NCI-H2196 (cell line): ENCODE results near the gene SLC22A23.

Experiments
- DNase-seq: peaks from one replicate; lab custom pipeline; 2025; ENCODE audit not compliant: unreplicated experiment; lab: John Stamatoyannopoulos, UW

Gene SLC22A23

DNA sequence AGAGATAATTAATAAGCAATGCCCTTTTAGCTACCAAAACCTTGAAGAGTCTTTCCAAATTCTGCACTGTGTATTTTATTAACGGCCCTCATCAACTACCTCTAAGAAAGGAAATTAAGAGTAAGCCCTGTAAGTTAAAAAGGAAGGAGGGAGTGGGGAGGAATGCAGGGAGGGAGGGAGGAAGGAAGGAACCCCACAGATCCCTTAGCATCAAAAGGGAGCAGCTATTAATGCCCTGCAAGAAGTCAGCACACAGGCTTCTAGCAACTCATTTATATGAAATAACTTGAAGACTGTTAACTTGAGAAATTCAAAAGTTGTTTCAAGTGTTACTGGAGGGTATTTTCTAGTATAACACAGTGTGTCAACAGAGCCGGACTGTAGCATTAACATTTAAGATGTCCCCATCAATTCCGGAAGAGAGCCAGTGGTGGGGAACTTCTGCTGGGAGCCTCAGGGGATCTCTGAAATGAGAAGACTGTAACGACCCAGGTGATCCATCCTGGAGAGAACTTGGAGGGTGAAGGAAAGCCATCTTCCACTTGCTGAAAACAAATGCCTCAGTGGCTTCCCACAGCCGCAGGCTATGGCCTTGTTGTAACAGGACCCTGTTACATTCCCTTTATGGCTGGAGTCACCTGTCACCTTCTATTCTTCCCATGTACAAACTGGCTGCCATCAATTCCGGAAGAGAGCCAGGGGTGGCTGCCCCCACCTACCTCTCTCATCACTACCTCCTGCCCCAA lies 33.2 kb downstream of the SLC22A23 start:
- DNase-seq = no peak

DNA sequence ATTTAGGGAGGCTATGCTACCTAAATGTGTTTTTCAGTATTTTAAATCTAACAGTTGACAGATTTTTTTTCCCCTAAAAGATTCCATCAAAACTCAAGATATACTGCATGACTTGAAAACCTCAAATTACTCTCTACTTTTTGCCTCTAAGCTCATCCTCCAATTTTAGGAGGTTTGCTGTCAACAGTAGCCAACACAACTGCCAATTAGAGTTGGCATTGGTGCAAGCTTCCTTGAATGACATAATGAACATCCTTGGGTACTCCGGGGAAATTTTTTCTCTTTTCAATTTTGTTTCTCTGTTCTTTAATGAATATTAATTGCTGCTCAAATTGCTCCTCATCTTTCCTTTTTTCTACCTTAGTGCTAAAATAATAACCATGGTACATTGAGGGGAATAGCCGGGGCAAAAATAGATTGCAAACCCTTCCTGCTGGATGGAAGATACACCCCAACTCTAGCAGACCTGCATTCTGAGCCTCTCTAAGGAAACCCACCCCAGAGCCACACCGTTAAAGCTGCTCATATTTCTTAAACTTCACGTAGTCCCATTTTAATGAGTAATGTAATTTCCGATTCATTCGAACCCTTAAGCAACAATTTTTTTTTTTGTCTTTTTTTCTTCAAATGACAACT lies 34.3 kb downstream of the SLC22A23 start:
- DNase-seq = no peak

DNA sequence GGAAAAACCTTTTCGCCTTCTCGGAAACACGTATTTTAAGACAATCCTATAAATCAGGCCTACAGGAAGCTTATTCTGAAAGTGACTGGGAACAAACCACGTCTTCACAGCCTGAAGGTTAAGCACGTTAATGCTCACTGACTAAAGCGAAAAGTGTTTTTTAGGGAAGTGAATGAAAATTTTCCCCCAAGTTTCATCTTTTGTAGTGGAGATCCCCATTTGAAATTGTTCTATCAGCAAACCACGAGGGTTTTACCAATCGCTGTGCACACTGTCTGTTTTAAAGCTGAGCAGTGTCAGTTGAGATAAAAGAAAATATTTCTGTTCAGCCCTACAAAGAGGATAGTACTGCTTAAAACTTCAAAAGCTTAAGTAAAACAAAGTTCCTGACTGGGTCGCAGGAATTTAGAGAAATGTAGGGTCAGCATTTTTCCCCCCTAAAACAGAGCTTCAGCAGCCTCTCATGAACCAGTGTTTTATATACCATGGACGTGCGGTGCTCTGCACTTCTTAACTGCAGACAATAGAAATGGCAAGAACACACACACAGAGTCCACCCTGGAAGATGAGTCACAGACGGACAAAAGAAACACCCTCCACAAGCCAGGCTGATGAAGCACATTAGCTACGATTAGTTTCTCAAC lies 34.9 kb downstream of the SLC22A23 start:
- DNase-seq = no peak

DNA sequence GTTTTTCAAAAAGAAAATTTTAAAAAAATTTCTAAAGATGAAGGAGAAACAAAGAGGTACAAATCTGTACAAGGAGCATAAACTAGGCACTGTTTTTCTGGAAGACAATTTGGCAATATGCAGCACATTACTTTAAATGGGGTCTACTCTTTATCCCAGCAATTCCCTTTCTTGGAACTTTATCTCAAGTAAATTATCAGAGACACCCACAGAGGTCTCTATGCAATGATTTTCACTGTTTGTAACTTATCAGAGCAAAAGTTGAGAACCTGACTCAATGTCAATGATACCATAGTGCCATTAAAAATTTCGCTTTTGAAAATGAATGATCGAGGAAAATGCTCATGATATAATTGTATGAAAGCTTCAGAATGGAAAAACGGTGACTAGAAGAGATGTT lies 35.7 kb downstream of the SLC22A23 start:
- no peak for DNase-seq

DNA sequence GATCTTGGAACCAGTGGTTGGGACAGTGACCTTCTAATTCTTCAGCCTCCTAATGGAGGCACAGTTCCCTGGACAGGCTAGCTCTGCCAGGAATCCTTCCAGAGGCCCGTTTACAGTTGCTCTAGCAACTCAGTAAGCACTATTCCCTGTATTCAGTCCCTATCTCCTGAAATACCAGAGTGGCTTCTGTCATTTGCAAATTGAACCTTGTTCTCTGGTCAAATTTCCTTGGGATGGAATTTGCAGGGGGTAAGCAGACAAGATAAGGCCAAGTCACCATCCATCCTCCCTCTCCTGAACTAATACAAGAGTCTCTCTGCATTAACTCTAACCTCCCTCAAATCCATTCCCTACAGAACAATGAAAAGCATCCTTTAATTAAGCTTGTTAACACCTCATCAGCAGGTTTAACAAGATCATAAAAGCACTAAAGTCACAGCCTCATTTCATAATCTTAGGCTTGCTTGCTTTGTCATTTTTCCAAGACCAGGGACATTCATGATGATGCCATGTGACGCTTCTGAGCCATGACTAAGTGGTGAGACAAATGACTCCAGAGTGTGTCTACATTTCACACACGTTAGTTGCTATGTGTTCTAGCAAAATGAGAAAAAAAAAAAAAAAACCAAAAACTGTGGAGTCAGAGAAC lies 37.1 kb downstream of the SLC22A23 start:
- no peak for DNase-seq

DNA sequence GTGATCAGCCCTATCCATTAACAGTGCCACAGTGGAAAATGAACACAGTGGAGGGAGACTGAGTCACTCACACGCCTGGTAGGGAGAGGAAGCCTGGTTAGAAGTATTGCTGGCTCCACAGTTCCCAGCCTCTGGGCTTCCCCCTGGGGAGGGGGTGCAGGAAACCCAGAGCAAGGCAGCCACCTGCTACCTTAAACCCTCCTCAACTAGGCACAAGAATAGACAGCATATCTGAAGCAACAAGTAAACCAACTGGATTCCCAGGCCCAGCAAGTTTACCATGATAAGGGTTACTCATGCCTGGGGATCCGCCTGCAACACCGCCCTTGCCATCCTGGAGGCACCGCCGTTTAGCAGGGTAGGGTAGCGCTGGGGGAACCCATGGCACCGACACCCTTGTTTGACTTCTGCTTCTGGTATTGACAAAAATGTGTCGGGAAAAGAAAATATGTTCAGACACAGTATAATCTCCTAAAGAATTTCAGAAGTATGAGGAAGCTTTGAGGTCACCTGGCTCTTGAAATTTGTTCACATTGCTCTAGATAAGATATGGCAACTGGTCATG lies 38.3 kb downstream of the SLC22A23 start:
- DNase-seq = no peak

DNA sequence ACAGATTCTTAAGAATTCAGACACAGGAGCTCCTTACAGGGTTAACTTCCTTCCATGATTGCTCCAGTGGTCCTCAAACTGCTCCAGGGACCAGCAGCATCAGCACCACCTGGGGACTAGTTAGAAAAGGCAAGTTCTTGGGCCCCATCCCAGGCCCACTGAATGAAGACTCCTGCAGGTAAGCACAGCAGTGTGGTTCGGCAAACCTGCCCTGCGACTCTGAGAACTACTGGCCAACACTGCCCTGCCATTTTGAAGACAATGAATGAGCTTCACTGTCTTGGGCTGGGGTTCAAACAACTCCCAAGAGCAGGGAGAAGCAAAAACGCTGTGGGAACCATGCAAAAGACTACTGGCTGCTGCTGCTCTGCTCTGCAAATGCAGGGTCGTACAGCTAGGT lies 39.4 kb downstream of the SLC22A23 start:
- no peak for DNase-seq

DNA sequence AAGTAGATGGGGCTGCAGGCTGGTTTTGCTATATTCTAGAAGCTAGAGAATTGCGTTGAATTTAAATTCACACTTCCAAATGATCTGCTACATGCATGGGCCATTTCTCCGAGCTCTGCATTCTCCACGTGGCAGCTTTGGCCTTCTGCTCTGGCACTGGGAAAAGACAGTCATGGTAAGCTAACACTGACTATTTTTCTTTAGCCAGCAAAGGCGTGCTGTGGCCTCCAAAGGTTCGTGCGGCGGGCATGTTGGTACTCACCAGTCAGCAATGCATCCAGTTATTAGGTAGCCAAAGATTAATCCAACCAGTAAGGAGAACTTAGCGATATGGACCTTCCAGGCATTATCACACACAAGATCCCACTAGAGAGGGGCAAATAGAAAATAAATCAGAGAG lies 41.4 kb downstream of the SLC22A23 start:
- no peak for DNase-seq

DNA sequence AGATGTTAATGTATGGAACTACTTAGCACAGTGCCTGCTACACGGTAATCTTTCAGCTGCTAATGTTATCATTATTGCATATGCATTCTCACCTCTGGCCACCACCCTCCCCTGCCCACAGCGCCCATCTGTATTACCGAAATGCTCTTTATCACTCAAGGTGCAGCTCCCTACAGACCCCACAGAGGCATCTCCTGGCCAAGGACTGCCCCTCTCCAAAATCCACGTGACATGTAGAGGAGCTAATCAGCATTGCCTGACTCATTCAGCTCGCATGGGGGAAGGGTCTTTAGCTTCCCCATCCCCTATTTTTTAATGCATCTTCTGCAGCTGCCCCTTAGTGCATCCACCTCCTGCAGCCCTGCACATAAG lies 41.8 kb downstream of the SLC22A23 start:
- no peak for DNase-seq

DNA sequence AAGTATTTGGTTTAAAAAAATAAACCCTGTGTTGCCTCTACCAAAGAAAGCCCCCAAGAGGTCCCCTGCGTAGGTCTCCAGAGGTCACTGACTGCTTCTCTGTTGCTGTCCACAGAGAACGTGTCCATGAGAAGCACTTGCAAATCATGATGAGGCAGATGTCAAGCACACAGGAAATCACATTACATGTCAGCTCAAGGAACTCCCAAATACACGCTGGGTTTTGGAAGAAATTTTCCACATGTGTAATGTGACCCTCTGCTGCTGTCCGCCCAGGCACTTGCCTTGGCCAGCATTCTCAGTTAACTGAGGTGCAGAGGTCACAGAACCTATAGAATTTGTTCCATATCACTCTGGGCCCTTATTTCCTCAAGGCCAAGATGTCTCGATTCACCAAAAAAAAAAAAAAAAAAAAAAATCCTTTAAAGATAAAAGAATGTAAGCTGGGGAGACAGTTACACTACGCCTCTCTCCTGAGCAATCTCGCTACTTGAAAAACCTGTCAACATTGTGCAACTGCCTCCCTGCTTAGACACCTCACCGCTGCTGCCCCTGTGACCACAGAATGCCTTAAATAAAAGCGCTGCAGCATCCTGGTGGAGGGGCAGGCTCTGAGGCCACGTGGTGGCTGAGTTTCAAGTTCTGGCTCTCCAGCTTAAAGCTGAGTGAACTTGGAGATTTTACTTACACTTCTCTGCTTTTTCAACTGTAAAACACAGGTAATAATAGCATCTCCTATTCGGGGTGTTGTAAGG lies 42.3 kb downstream of the SLC22A23 start:
- no peak for DNase-seq

DNA sequence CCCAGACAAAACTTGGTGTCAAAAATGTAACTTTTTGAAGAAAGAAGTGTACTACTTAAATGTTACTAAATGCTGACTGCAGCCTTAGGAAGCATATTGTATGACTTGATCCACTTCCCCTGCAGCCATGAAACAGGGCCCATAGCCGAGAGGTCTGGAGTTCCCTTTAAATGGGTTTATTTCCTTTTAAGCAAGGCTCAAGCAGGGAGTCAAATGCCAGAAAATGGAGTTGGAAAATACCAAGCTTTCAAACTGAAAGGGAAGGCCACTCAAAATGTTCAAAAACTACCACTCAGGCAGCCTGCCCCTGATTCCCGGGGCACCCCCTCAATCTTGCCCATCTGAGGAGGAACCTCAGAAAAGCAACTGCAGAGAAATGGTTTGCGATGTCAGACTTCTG lies 43.3 kb downstream of the SLC22A23 start:
- no peak for DNase-seq

DNA sequence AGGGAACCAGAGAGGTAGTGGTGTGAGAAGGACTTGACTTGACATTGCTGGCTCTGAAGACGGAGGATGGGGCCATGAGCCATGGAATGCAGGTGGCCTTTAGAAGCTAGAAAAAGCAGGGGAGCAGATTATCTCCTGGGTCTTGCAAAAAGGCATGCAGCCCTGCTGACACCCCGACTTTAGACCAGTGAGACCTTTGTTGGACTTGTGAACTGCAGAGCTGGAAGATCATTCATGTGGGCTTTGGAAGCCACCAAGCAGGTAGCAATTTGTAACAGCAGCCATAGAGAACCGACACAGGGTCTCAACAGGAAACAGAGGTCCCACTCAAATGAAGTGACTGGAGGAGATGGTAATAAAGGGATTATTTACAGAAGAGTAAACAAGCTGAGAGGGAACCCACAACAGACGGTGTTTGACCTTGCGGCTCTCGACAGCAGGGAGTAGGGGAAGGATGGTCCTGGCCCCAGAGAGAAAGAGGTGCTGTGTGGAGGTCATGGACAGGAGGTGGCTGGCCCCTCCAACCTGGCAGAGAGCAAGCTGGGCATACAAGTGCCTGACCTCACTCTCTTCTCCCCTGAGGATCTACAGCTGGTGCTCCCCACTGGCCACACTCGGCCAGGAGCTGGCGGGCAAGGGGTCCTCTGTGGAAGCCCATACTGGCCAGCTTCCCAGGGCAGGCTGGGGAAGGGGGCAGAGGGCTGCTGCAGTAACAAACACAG lies 43.9 kb downstream of the SLC22A23 start:
- DNase-seq = no peak

DNA sequence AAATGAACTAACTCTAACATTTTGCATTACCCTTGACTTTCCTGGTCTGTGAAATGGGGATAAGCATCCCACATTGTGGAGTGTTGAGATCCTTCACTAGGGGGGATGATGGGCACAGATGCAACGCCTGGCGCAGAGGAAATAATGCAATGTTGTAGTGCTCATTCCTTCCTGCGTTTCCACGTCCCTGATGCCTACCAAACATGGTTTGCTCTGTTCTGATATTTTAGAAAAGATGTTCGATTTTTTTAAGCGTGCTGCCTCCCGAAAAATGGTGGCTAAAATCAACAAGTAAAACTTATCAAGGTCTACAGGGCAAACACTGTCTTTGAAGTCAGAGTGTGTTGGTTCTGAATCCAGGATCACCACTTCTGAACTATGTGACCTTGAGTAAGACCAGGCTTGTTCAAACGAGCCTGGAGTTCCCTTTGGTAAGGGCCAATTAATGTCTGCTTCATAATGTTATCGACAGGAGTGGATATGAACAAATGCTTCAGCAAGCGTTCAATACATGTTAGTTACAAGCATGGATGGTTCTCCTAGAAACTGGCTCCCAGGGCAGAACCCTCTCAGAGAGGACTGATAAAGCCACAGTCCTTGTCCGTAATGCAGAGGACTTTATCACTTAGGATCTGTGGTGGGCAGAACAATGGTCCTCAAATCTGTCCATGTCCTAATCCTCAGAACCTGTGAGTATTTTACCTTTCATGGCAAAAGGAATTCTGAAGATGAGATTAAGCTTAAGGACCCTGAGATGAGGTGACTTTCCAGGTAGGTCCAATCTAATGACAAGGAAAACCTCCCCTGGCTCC lies 44.7 kb downstream of the SLC22A23 start:
- no peak for DNase-seq

DNA sequence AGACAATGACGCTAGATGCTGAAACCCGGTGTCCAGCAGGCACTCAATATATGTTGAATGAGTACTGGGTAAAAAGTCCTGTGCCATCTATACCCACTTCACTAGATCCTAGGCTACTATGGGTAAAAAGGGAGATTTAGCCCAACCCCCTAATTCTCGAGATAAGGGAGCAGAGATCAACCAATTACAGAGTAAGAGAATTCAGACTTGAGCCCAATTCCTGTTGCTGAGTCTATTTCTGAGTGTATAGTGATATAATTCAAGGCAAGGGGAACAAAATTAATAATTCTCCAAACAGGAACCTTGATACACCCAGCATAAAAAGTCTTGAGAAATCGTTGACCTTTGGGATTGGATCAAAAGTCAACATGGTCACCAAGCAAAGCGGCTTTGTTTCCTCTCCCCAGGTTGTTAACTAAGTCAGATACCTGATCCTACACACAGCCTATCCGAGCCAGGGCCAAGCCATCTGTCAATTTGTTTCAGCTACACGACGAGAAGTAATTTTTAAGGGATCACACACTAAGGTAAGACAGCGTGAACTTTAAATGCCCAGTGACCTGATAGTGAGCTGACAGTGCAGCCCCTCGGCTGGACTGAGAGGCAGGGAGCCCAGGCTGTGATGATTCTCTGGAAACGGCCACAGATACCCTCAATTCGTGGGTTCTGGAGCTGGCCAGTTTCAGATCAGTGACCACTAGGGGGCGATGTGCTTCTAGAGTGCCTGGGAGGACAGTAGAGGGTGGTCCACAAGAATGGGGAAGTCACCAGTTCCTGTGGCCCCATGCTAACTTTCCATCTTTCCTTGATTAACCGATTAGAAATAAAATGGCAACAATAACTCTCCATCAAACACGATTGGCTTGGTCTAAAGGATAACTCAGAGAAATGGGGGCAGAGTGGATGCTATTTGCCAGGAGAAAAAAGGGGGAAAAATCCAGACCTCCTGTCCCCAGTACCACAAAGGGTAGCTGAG lies 46.2 kb downstream of the SLC22A23 start:
- peak; percentile 35 for DNase-seq

DNA sequence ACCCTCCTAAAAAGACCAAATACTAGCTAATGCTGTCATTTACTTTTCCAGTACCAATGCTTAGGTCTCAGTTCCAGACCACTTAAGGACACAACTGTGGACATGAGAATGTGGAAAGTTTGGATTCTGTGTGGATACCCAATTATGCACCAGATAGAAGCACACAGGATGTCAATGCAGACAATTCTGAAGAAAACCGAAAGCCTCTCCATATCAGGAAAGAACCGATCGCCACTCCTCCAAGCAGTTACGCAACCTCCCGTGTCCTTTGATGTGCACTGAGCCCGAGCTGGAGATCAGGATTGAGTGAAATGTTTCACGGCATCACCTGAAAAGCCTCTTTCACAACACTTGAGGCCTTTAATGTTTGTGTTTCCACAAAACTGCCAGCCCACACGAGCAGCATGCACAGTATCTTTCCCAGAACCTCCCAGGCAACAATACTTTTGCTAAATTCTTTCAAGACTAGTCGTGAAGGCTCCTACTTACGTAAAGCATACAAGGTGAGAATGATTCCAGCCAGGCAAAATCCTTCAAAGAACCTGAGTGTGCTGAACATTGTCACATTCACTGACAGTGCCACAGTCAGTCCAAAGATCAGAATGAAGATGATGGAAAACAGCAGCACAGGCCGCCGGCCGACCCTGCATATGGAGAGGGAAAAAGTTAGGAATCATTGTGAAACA lies 47.0 kb downstream of the SLC22A23 start:
- DNase-seq = peak; percentile 36

DNA sequence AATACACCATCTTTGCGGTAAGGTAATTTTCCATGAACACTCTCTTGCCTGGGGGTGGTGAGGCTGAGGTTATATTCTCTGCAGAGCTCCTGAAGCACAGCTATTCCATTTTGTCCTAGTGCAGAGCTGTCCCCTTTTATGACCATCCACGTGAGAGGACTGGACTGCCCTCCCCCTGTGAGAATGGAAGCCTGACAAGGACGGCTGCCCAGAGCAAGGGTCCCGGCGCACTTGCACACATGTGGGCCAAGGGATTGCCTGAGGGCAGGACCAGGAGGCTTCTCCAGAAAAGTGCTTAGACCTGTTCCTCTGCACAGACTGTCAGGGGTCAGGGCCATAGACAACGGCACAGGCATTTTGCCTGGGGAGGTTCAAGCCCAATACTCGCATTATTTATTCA lies 48.2 kb downstream of the SLC22A23 start:
- DNase-seq = no peak

DNA sequence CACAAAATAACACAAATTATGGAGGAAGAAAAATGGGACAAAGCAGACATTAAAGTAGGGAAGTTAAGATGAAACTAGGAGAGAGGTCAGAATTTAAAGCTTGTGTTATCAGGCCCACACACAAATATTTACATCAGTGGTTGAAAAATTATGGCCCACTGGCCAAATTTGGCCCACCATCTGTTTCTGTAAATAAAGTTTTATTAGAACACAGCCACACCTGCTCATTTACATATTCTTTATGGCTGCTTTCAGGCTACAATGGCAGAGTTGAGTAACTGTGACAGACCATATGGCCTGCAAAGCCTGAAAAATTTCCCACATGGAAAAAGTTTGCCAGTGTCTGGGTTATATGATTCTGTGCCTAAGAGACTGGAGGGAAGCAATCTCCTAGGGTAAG lies 49.0 kb downstream of the SLC22A23 start:
- DNase-seq = no peak
